ENCODE measurements around the gene CD44. TPM values are rescaled to one million over a fixed set of nuclear protein-coding genes. Genes with fewer than 3 reads are reported as not detected.

The CD44 gene
- total and polyA plus RNA-seq, 9 donors = 8.3 to 330 (median 26.0) TPM

- 81 to 89% (median 87%) methylated on average over 9 of the region's 9 CpGs for WGBS, 3 donors
- H3K4me1 ChIP-seq (ENCODE audit: insufficient read depth) = peaks cover 4% of the 10 kb centered on the region
Measured at GRCh38 chr11:35141571-35141971, 2.6 kb downstream of the CD44 start.

GRCh38 chr11:35142481-35143075 lies 3.6 kb downstream of the CD44 start:
- no peak overlapping the region for H3K27ac ChIP-seq
- peaks cover 4% of the 10 kb centered on the region for H3K4me1 ChIP-seq (ENCODE audit: insufficient read depth)
- TF ChIP-seq POLR2A (IDR thresholded peaks at IDR 0.05) (no peak), CTCF (IDR thresholded peaks at IDR 0.05) (no peak), EP300 (IDR thresholded peaks at IDR 0.05) (no peak)
- H3K4me3 ChIP-seq = no peak overlapping the region
- no peaks in the 10 kb centered on the region for H3K36me3 ChIP-seq
- no peak for DNase-seq
- intact Hi-C loops (cut with DNase I) = no loop called here
- H3K27me3 ChIP-seq = no peaks in the 10 kb centered on the region
- 89 to 95% (median 94%) methylated on average over 2 of the region's 2 CpGs for WGBS, 3 donors
- H3K9me3 ChIP-seq = no peaks in the 10 kb centered on the region

More at GRCh38 chr11:35141571-35141971, 2.6 kb downstream of the CD44 start:
- Histone ChIP-seq H3K27me3 (no peaks in the 10 kb centered on the region), H3K9me3 (no peaks in the 10 kb centered on the region), H3K27ac (no peak overlapping the region), H3K36me3 (no peaks in the 10 kb centered on the region), H3K4me3 (peak overlapping the region; percentile 88)
- intact Hi-C loops (cut with DNase I) = no loop called here
- DNase-seq = no peak
- no peak for TF ChIP-seq POLR2A (IDR thresholded peaks at IDR 0.05)
- no peak for TF ChIP-seq EP300 (IDR thresholded peaks at IDR 0.05)
- no peak for TF ChIP-seq CTCF (IDR thresholded peaks at IDR 0.05)

GRCh38 chr11:35143297-35144135 lies 4.5 kb downstream of the CD44 start:
- TF ChIP-seq CTCF (IDR thresholded peaks at IDR 0.05) (no peak), POLR2A (IDR thresholded peaks at IDR 0.05) (no peak), EP300 (IDR thresholded peaks at IDR 0.05) (no peak)

GRCh38 chr11:35144136-35144741 lies 5.3 kb downstream of the CD44 start:
- no peak for DNase-seq
- intact Hi-C loops (cut with DNase I) = no loop called here
- Histone ChIP-seq H3K36me3 (no peaks in the 10 kb centered on the region), H3K4me1 (ENCODE audit: insufficient read depth) (no peaks in the 10 kb centered on the region), H3K4me3 (peak overlapping the region; percentile 5), H3K27me3 (no peaks in the 10 kb centered on the region), H3K9me3 (no peaks in the 10 kb centered on the region), H3K27ac (no peak overlapping the region)
- no peak for TF ChIP-seq EP300 (IDR thresholded peaks at IDR 0.05)
- TF ChIP-seq POLR2A (IDR thresholded peaks at IDR 0.05) = no peak
- TF ChIP-seq CTCF (IDR thresholded peaks at IDR 0.05) = no peak
- 54 to 60% (median 59%) methylated on average over 10 of the region's 10 CpGs for WGBS, 3 donors

More at GRCh38 chr11:35143297-35144135, 4.5 kb downstream of the CD44 start:
- Histone ChIP-seq H3K27me3 (no peaks in the 10 kb centered on the region), H3K4me3 (peak overlapping the region; percentile 5), H3K4me1 (ENCODE audit: insufficient read depth) (peaks cover 2% of the 10 kb centered on the region), H3K36me3 (no peaks in the 10 kb centered on the region), H3K27ac (no peak overlapping the region), H3K9me3 (no peaks in the 10 kb centered on the region)
- 78 to 86% (median 83%) methylated on average over 8 of the region's 8 CpGs for WGBS, 3 donors
- intact Hi-C loops (cut with DNase I) = no loop called here
- DNase-seq = no peak

Data from ovary (tissue), 9 donors.